Raji (cell line): ENCODE results near the gene CLEC3B.

Experiments
- POLR2A ChIP-seq: IDR thresholded peaks from 2 replicates; pipeline ENCODE4 v1.6.1; 2011; ENCODE audit warnings: low read depth, low read length, control low read depth; ENCODE audit not compliant: insufficient read depth

Gene CLEC3B

GRCh38 chr3:45051685-45052084 is 25.6 kb downstream of the CLEC3B start:
- TF ChIP-seq POLR2A = no peak

- no peak for TF ChIP-seq POLR2A
These were observed 28.2 kb downstream of the CLEC3B start for GRCh38 chr3:45054196-45054857.

DNA sequence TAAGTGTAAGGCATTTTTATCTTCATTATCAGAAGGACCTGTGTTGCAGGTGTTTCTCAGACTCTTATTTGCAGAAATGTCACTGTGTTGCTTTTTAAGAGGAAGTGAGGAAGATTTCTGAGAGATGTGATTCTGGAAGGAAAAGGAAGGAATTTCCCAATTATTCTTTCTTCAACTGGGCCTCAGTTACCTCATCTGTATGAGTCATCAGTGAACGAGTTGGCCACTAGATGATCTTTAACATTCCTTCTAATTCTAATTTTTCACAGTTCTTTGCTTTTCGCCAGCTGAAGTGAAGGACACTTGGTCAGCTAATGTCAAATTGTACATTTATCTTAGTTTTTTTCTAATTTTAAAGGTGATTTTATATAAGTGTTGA is 28.9 kb downstream of the CLEC3B start:
- no peak for TF ChIP-seq POLR2A

GRCh38 chr3:45055411-45056143 is 29.5 kb downstream of the CLEC3B start:
- TF ChIP-seq POLR2A = no peak

- no peak for TF ChIP-seq POLR2A
These were observed 30.7 kb downstream of the CLEC3B start for GRCh38 chr3:45056608-45057301.

- no peak for TF ChIP-seq POLR2A
These were observed 31.5 kb downstream of the CLEC3B start for GRCh38 chr3:45057557-45057956.

GRCh38 chr3:45059132-45059531 is 33.0 kb downstream of the CLEC3B start:
- no peak for TF ChIP-seq POLR2A

GRCh38 chr3:45060165-45060892 is 34.2 kb downstream of the CLEC3B start:
- no peak for TF ChIP-seq POLR2A

- no peak for TF ChIP-seq POLR2A
These were observed 36.6 kb downstream of the CLEC3B start for GRCh38 chr3:45062697-45063070.

DNA sequence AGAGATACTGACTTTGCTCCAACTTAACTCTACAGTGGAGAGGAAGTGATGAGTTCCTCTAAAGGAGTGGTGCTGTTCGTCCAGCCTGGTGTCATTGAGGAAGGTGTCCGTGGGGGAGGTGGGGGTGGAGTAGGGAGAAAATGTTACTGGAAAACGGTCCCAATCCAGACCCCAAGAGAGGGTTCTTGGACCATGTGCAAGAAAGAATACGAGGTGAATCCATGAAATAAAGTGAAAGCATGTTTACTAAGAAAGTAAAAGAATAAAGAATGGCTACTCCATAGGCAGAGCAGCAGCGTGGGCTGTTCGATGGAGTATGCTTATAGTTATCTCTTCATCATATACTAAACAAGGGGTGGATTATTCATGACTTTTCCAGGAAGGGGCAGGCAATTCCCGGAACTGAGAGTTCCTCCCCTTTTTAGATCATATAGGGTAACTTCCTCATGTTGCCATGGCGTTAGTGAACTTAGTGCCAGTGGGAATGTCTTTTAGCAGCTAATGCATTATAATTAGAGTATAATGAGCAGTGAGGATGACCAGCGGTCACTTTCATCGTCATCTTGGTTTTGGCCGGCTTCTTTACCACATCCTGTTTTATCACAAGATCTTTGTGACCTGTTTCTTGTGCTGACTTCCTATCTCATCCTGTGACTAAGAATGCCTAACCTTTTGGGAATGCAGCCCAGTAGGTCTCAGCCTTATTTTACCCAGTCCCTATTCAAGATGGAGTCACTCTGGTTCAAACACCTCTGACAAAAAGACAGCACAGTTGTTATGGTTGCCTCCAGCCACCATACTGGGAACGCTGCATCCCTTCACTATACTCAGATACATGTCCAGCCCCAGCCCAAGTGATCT is 38.6 kb downstream of the CLEC3B start:
- TF ChIP-seq POLR2A = no peak

- no peak for TF ChIP-seq POLR2A
These were observed 39.2 kb downstream of the CLEC3B start for GRCh38 chr3:45065373-45065720.

DNA sequence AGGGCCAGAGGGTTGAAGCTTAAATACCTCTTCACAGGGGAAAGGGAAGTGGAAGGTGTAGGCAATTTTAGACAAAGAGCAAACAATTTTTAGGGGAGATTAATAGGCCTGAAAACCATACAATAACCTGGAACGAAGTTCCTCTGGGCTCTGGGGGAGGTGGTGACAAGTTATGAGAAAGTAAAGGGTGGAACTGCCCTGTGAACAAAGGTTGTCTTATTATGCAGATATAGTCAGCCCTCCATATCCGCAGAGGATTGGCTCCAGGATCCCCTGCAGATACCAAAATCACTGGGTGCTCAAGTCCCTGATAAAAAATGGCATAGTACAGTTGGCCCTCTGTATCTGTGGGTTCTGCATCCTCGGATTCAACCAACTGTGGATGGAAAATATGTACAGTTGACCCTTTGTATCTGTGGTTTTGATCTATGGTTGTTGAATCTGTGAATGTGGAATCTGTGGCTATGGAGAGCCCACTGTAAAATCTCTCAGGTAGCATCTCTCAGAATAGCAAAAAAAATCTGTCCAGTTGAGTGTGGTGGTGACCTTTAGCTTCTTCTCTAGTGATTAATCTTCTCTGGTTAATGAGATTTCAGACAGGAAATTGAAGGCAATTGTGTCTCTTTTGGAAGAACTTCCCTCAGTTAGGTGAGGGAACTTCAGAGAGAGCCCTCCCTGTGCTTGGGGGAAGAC is 40.2 kb downstream of the CLEC3B start:
- TF ChIP-seq POLR2A = no peak

DNA sequence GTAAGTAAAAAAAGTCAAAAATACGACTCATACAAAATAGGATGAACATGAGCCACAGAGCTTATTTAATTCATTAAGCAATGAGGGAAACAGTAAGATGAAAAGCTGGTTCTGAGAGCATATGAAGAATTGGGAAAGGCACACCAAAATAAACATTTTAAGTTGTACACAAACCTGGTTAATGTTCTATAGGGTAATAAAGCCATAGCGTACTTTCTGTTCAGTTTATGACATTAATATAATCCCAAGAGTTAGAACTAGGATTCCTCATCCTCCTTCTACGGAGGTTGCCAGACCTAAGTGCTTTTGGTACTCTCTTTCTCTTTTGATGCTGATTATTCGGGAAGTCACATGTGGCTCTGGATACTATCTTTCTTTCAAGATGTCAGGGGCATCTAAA is 41.4 kb downstream of the CLEC3B start:
- no peak for TF ChIP-seq POLR2A

DNA sequence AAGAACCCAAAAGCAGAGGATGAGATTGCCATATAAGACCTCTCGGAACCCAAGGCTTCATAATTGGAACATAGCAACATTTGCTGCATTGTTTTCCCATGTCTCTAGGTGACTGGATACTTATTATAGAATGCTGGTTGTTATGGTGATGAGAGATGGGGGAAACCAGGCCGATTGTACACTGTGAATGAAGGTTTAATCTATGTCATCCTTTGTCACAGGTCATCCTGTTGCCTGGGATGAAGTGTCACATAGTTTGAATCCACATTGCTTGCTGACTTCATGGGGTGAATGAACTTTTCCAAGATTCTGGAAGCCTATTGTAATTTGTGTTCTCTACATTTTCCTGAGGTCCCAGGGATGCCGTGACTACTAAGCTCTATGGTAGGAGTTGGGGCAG is 41.8 kb downstream of the CLEC3B start:
- no peak for TF ChIP-seq POLR2A
